Astrocyte of the spinal cord (primary cell): Measurements from ENCODE around the gene GPLD1.
"Not testable (repeated sequence)": the region's sequence is repeated elsewhere in the genome, so short reads cannot be mapped to it uniquely, and the experiment has no call there.

Experiments used
- DNase-seq: peaks from one replicate; pipeline ENCODE4 v3.0.0; 2011; ENCODE audit warnings: low read depth, low spot score
- H3K4me3 ChIP-seq: 2 replicates; pipeline ENCODE4 v1.5.1; 2011; ENCODE audit warnings: low read depth, mild to moderate bottlenecking, low read length, moderate library complexity
- in situ Hi-C: cut with HindIII; loops from 2 replicates; pipeline ENCODE4 v1.10.0; 2017; ENCODE audit warnings: low sequenced_read_pairs
- TF ChIP-seq, protein P1 (sequence below): IDR thresholded peaks from 2 replicates; pipeline ENCODE4 v1.5.1; 2012; ENCODE audit warnings: low read depth, mild to moderate bottlenecking, low read length, inconsistent platforms

The GPLD1 gene

DNA sequence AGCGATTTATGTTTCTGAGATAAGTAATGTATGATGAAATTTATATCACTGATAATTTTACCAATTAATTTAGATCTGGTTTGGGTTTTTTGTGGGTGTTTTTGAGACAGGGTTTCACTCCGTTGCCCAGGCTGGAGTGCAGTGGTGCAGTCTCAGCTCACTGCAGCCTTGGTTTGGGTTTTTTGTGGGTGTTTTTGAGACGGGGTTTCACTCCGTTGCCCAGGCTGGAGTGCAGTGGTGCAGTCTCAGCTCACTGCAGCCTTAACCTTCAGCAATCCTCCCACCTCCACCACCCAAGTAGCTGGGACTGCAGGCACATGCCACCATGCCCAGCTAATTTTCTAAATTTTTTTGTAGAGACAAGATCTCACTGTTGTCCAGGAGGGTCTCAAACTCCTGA is 73.6 kb downstream of the GPLD1 start:
- in situ Hi-C loops: no loop called here
- no peak for DNase-seq

DNA sequence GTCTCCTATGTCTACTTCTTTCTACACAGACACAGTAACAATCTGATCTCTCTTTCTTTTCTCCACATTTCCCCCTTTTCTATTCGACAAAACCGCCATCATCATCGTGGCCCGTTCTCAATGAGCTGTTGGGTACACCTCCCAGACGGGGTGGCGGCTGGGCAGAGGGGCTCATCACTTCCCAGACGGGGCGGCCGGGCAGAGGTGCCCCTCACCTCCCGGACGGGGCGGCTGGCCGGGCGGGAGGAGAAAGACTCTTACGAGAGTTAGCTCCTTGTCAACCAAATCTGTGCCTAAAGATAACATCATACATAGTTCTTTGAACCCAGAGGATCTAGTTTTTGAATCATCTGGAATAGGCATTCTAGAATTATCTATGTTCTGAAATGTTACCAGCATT is 74.8 kb downstream of the GPLD1 start:
- in situ Hi-C loops, H3K4me3 ChIP-seq, DNase-seq: not testable (repeated sequence)

More for the DNA sequence above, 73.6 kb downstream of the GPLD1 start:
- H3K4me3 ChIP-seq: no peak overlapping the region
- TF ChIP-seq, protein P1, sequence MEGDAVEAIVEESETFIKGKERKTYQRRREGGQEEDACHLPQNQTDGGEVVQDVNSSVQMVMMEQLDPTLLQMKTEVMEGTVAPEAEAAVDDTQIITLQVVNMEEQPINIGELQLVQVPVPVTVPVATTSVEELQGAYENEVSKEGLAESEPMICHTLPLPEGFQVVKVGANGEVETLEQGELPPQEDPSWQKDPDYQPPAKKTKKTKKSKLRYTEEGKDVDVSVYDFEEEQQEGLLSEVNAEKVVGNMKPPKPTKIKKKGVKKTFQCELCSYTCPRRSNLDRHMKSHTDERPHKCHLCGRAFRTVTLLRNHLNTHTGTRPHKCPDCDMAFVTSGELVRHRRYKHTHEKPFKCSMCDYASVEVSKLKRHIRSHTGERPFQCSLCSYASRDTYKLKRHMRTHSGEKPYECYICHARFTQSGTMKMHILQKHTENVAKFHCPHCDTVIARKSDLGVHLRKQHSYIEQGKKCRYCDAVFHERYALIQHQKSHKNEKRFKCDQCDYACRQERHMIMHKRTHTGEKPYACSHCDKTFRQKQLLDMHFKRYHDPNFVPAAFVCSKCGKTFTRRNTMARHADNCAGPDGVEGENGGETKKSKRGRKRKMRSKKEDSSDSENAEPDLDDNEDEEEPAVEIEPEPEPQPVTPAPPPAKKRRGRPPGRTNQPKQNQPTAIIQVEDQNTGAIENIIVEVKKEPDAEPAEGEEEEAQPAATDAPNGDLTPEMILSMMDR: no peak

DNA sequence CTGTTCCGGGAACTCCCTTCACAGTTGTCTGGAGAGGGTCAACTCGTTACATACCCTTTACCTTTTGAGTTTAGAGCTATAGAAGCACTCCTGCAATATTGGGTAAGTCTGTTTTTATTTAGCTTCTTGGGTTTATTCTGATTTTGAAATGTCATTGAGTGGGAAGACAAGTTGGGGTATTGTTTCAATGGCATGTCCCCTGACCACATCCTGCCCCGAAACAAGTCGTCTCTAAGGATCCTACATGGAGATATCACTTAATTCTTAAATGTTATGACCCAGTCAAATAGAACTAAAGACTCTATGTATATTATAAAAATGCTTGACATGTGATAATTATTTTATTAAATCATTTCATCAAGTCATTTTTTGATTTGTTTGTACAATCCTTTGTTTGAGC is 77.1 kb downstream of the GPLD1 start:
- TF ChIP-seq, protein P1: no peak
- no peak overlapping the region for H3K4me3 ChIP-seq
- no peak for DNase-seq
- in situ Hi-C loops: no loop called here

DNA sequence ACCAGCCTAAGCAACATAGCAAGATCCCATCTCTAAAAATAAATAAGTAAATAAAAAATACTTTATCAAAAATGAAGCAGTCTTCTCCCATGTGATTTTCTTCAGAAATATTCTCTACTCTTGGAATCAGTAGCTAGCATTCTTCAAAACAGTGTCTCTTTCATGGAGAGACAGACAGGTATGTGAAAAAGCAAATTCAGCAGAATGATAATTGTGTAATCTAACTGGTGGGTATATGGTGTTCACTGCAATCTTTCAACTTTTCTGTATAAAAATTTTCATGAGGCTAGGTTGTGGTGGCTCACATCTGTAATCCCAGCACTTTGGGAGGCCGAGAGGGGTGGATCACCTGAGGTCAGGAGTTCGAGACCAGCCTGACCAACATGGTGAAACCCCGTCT is 78.8 kb downstream of the GPLD1 start:
- DNase-seq: no peak
- in situ Hi-C loops: no loop called here
- TF ChIP-seq, protein P1: no peak
- no peak overlapping the region for H3K4me3 ChIP-seq

DNA sequence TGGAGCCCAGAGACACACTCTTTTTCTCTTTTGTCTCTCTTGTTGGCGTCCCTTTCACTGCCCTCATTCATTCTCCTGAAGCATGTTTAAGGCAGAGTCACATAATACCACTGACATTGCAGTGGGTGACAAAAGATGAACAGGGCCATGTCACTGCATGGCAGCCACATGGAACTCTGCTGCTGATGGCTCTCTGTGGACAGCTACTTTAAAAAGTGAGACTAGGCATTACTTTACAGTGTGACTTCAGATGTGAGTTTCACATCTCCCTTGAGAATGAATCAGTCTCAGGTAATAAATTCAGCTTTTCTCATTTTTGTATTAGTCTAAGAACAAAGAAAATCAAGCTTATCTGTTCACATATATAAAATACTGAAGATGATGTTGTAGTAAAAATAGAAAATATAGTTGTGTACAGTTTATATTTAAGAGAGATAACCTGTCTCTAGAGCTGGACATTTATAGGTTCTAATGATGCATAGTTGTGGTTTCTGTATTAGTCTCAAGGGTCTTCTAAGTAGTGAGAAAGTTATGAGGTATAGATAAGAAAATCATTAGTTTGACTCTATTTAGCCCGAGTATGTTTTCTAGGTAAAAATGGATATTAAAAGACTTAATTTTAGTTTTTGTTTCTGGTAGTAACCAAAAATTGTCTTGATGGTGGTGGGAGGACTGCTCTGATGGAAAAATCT is 80.5 kb downstream of the GPLD1 start:
- no peak for DNase-seq
- in situ Hi-C loops: no loop called here
- TF ChIP-seq, protein P1: no peak
- H3K4me3 ChIP-seq: no peak overlapping the region

DNA sequence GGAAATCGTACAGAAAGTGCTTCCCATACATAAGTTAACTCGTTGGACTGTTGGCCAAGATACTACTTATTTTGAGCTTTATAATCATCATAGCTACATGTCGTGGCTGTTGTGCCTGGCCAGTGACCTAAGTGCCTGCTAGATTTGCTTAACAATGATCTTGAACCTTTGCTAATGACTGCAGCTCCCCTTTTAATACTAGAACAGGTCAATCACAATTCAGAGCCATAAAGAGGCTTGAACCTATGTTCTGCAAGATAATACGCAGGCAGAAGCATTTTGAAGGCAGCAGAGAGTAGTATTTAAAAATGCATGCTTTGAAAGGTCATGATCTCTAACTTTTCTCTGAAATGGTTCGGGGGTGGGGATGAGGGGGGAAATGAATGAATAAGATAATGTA is 84.1 kb downstream of the GPLD1 start:
- DNase-seq: no peak
- in situ Hi-C loops: no loop called here
- H3K4me3 ChIP-seq: no peak overlapping the region
- TF ChIP-seq, protein P1: no peak

DNA sequence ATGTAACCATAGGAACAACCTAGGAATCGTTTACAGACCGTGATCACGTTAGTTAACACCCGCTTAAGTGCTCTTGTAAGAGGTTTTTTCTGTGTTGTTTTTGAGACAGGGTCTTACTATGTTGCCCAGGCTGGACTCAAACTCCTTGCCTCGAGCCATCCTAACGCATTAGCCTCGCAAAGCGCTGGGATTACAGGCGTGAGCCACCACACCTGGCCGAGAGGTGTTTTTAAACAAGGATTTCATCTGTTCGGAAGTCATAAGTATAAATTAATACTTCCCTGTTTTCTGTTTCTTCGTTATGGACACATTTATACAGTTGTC is 85.9 kb downstream of the GPLD1 start:
- TF ChIP-seq, protein P1: no peak
- in situ Hi-C loops: no loop called here
- peak; percentile 27 for DNase-seq
- peak overlapping the region; percentile 93 for H3K4me3 ChIP-seq
